ENCODE results near the gene PDS5A.

The PDS5A gene

GRCh38 chr4:39933671-39934590 lies 43.8 kb downstream of the PDS5A start:
- in situ Hi-C loops (cut with HindIII; ENCODE audit: low pct_ligation_motif_present, low sequenced_read_pairs) = no loop called here
- Histone ChIP-seq H3K4me3 (ENCODE audit: low read depth, low read length) (no peak overlapping the region), H3K27ac (peak overlapping the region; percentile 73), H3K27me3 (replicated peaks) (no peaks in the 10 kb centered on the region), H3K36me3 (replicated peaks) (no peaks in the 10 kb centered on the region)
- DNase-seq = peak; percentile 41
- TF ChIP-seq, protein P1, sequence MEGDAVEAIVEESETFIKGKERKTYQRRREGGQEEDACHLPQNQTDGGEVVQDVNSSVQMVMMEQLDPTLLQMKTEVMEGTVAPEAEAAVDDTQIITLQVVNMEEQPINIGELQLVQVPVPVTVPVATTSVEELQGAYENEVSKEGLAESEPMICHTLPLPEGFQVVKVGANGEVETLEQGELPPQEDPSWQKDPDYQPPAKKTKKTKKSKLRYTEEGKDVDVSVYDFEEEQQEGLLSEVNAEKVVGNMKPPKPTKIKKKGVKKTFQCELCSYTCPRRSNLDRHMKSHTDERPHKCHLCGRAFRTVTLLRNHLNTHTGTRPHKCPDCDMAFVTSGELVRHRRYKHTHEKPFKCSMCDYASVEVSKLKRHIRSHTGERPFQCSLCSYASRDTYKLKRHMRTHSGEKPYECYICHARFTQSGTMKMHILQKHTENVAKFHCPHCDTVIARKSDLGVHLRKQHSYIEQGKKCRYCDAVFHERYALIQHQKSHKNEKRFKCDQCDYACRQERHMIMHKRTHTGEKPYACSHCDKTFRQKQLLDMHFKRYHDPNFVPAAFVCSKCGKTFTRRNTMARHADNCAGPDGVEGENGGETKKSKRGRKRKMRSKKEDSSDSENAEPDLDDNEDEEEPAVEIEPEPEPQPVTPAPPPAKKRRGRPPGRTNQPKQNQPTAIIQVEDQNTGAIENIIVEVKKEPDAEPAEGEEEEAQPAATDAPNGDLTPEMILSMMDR (IDR thresholded peaks at IDR 0.05; ENCODE audit: low read depth, low read length, missing control alignments) = no peak

DNA sequence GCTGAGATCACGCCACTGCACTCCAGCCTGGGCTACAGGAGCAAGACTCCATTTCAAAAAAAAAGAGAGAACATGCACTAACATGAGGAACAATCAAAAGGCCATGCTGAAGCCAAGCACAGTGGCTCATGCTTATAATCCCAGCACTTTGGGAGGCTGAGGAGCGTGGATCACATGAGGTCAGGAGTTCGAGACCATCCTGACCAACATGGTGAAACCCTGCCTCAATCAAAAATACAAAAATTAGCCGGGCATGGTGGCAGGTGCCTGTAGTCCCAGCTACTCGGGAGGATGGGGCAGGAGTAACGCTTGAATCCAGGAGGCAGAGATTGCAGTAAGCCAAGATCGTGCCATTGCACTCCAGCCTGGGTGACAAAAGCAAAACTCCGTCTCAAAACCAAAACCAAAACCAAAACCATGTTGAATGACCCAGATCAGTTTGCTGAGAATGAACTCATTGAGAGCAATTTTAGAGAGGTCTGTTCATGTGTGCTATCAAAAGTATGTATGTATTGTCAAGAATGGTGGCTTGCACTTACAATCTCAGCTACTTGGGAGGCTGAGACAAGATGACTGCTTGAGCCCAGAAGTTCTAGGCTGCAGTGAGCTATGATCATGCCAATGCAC lies 44.8 kb downstream of the PDS5A start:
- peak overlapping the region; percentile 32 for H3K27ac ChIP-seq
- no peak for DNase-seq
- H3K27me3 ChIP-seq (replicated peaks) = no peaks in the 10 kb centered on the region
- H3K4me3 ChIP-seq (ENCODE audit: low read depth, low read length) = no peak overlapping the region
- in situ Hi-C loops (cut with HindIII; ENCODE audit: low pct_ligation_motif_present, low sequenced_read_pairs) = no loop called here
- TF ChIP-seq, protein P1 (IDR thresholded peaks at IDR 0.05; ENCODE audit: low read depth, low read length, missing control alignments) = no peak
- no peaks in the 10 kb centered on the region for H3K36me3 ChIP-seq (replicated peaks)

DNA sequence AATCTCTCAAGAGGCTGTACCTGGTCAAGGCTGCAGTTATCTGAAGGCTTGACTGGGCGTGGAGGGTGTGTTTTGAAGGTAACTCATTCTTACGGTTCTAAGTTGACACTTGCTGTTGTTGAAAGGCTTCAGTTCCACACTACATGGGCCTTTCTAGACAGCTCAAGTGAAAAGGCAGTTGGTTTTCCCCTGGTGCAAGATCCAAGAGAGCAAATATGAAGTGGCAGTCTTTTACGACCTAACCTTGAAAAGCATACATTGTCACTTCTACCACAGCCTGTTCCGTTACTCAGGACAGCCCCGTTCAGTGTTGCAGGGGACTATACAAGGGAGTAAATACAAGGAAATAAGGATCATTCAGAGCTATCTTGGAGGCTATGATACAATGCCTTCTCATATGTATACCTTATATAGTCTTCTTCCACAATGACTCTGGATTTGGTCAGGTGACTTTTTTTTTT lies 46.2 kb downstream of the PDS5A start:
- TF ChIP-seq, protein P1 (IDR thresholded peaks at IDR 0.05; ENCODE audit: low read depth, low read length, missing control alignments) = no peak
- H3K27ac ChIP-seq = no peak overlapping the region
- DNase-seq = no peak
- in situ Hi-C loops (cut with HindIII; ENCODE audit: low pct_ligation_motif_present, low sequenced_read_pairs) = no loop called here
- no peaks in the 10 kb centered on the region for H3K27me3 ChIP-seq (replicated peaks)
- no peak overlapping the region for H3K4me3 ChIP-seq (ENCODE audit: low read depth, low read length)
- H3K36me3 ChIP-seq (replicated peaks) = no peaks in the 10 kb centered on the region

GRCh38 chr4:39928538-39928937 lies 49.2 kb downstream of the PDS5A start:
- no peak overlapping the region for H3K4me3 ChIP-seq (ENCODE audit: low read depth, low read length)
- in situ Hi-C loops (cut with HindIII; ENCODE audit: low pct_ligation_motif_present, low sequenced_read_pairs) = no loop called here
- DNase-seq = no peak

GRCh38 chr4:39924014-39924413 lies 53.7 kb downstream of the PDS5A start:
- no peak for DNase-seq
- TF ChIP-seq, protein P1 (IDR thresholded peaks at IDR 0.05; ENCODE audit: low read depth, low read length, missing control alignments) = no peak
- H3K36me3 ChIP-seq (replicated peaks) = peaks cover 6% of the 10 kb centered on the region
- H3K4me3 ChIP-seq (ENCODE audit: low read depth, low read length) = no peak overlapping the region
- in situ Hi-C loops (cut with HindIII; ENCODE audit: low pct_ligation_motif_present, low sequenced_read_pairs) = no loop called here
- no peaks in the 10 kb centered on the region for H3K27me3 ChIP-seq (replicated peaks)
- H3K27ac ChIP-seq = no peak overlapping the region

More at GRCh38 chr4:39928538-39928937, 49.2 kb downstream of the PDS5A start:
- Histone ChIP-seq H3K27ac (no peak overlapping the region), H3K27me3 (replicated peaks) (no peaks in the 10 kb centered on the region), H3K36me3 (replicated peaks) (no peaks in the 10 kb centered on the region)
- TF ChIP-seq, protein P1 (IDR thresholded peaks at IDR 0.05; ENCODE audit: low read depth, low read length, missing control alignments) = no peak

All from brain microvascular endothelial cell (primary cell).